ENCODE measurements around the gene CALML3. TPM values are rescaled to one million over a fixed set of nuclear protein-coding genes. Genes with fewer than 3 reads are reported as not detected.

Gene CALML3
- total and polyA plus RNA-seq, 2 donors (not counting 3 experiments of a cell fraction or from before 2014, with no cell fraction given) = not detected

DNA sequence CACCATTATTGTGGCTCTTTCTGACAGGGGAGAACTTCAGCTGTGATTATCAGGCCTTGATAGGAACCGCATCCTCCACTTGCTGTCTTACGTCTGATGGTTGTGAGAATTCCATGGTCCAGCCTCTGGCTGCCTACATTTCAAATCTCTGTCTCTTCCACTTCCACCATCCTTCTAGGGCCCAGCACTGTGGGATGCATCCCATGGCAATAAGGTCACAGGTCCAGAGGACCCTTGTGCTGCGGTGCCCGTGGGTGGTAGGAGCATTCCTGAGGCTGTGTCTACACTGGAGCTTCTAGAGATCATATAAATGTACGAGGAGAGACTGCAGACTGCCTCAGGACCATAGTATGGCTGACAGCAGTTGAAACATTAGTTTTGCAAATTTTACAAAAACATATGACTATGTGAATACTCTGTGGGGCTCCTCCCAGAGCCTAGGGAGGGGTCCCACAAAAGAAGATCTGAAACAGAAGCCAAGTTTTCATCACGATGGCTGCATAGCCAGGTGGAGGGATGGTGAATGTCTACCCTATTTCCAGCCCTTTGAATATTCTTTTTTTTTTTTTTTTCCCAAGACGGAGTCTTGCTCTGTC is 11.8 kb downstream of the CALML3 start:
- H3K4me2 ChIP-seq (ENCODE audit: insufficient read depth, low read length) = no peak overlapping the region
- no peak overlapping the region for H3K4me3 ChIP-seq (replicated peaks in 1 of 3; ENCODE audit: insufficient read depth in 1 of 3, low read depth in 1 of 3, low read length in 3 of 3)
- H3K9ac ChIP-seq (replicated peaks; ENCODE audit: extremely low read depth, insufficient read depth, low read length) = no peak overlapping the region
- no peak overlapping the region for H2AFZ ChIP-seq (ENCODE audit: low read depth, low read length)
- ChIA-PET CTCF (no interaction called here), POLR2A (no interaction called here)
- H3K36me3 ChIP-seq (ENCODE audit: control insufficient read depth in 2 of 2, extremely low read depth in 1 of 2, insufficient read depth in 2 of 2, low read length in 2 of 2) = no peaks in the 10 kb centered on the region
- no peaks in the 10 kb centered on the region for H4K20me1 ChIP-seq (replicated peaks; ENCODE audit: control insufficient read depth, extremely low read depth, insufficient read depth, low read length)
- FAIRE-seq (no peak), DNase-seq (ENCODE audit: low read depth, low spot score) (no peak)
- H3K27me3 ChIP-seq (ENCODE audit: control insufficient read depth in 2 of 2, insufficient read depth in 2 of 2, low read length in 2 of 2) = no peaks in the 10 kb centered on the region
- H3K9me1 ChIP-seq (replicated peaks; ENCODE audit: control insufficient read depth, extremely low read depth, insufficient read depth, low read length) = no peaks in the 10 kb centered on the region
- TF ChIP-seq GATA2 (IDR thresholded peaks at IDR 0.05; ENCODE audit: insufficient read depth, insufficient read length, low read depth, low read length) (no peak), EZH2 (IDR thresholded peaks at IDR 0.05; ENCODE audit: borderline replicate concordance, low read depth, low read length, severe bottlenecking) (no peak), MYC (IDR thresholded peaks at IDR 0.05; ENCODE audit: low read depth, low read length) (no peak), POLR2AphosphoS5 (IDR thresholded peaks at IDR 0.05; ENCODE audit: insufficient read depth, low read depth, low read length) (no peak), POLR2A (IDR thresholded peaks at IDR 0.05; ENCODE audit: low read depth, low read length) (no peak), JUN (IDR thresholded peaks at IDR 0.05; ENCODE audit: borderline replicate concordance, insufficient read depth, insufficient read length, low read depth) (no peak), FOS (IDR thresholded peaks at IDR 0.05; ENCODE audit: borderline replicate concordance, insufficient read depth, low read length) (no peak)
- TF ChIP-seq, protein P1, sequence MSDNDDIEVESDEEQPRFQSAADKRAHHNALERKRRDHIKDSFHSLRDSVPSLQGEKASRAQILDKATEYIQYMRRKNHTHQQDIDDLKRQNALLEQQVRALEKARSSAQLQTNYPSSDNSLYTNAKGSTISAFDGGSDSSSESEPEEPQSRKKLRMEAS (IDR thresholded peaks at IDR 0.05; ENCODE audit: insufficient read depth, insufficient read length) = no peak
- TF ChIP-seq, protein P2, sequence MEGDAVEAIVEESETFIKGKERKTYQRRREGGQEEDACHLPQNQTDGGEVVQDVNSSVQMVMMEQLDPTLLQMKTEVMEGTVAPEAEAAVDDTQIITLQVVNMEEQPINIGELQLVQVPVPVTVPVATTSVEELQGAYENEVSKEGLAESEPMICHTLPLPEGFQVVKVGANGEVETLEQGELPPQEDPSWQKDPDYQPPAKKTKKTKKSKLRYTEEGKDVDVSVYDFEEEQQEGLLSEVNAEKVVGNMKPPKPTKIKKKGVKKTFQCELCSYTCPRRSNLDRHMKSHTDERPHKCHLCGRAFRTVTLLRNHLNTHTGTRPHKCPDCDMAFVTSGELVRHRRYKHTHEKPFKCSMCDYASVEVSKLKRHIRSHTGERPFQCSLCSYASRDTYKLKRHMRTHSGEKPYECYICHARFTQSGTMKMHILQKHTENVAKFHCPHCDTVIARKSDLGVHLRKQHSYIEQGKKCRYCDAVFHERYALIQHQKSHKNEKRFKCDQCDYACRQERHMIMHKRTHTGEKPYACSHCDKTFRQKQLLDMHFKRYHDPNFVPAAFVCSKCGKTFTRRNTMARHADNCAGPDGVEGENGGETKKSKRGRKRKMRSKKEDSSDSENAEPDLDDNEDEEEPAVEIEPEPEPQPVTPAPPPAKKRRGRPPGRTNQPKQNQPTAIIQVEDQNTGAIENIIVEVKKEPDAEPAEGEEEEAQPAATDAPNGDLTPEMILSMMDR (IDR thresholded peaks at IDR 0.05; ENCODE audit: extremely low read depth in 1 of 2, insufficient read depth in 1 of 2, low read depth in 1 of 2, low read length in 2 of 2) = no peak
- H3K9me3 ChIP-seq (replicated peaks; ENCODE audit: control insufficient read depth, insufficient read depth, low read length) = no peaks in the 10 kb centered on the region
- H3K79me2 ChIP-seq (ENCODE audit: control insufficient read depth, insufficient read depth, low read length) = no peaks in the 10 kb centered on the region
- peaks cover 5% of the 10 kb centered on the region for H3K4me1 ChIP-seq (ENCODE audit: control insufficient read depth, extremely low read depth, insufficient read depth, low read length)
- intact Hi-C loops (cut with micrococcal nuclease) = no loop called here
- no peak overlapping the region for H3K27ac ChIP-seq (ENCODE audit: insufficient read depth, low read depth, low read length)
- BruUV-seq (replicated peaks) = no TSS peak
- dilution Hi-C loops (cut with MboI; ENCODE audit: extremely low pct_ligation_motif_present, low sequenced_read_pairs) = no loop called here
